ENCODE results near the gene PEMT.

The PEMT gene

DNA sequence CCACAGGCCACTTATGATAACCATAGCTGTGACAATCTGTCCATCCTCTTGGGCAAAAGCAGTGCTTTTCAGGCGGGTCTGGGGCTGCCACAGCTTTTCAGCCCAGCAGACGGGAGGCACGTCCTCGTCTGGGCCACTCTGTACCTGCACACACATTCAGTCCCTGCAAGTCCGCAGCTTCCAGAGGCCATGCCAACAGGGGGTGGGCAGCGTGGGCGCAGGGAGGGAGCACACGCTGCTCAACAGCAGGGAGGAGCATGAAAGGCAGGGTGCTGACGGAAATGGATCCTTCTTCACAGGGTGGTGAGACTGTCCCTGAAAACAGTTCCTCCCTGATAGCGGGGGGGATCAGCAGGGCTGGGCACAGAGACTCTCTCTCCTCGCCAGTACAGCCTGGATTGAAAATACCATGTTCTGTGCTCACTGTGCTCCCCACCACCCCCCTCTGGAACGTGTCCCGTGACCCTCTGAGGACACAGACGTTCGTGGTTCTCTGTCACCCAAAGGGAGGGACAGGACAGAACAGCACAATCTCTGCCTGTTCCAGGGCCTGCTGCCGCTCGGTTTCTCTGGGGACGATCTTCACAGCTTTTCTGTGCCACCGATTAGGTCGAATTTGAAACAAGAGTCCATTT lies 41.7 kb downstream of the PEMT start:
- no peak for DNase-seq

GRCh38 chr17:17548044-17548443 lies 43.5 kb downstream of the PEMT start:
- DNase-seq: no peak

GRCh38 chr17:17547210-17547764 lies 44.2 kb downstream of the PEMT start:
- DNase-seq: no peak

GRCh38 chr17:17546399-17547185 lies 44.9 kb downstream of the PEMT start:
- DNase-seq: no peak

DNA sequence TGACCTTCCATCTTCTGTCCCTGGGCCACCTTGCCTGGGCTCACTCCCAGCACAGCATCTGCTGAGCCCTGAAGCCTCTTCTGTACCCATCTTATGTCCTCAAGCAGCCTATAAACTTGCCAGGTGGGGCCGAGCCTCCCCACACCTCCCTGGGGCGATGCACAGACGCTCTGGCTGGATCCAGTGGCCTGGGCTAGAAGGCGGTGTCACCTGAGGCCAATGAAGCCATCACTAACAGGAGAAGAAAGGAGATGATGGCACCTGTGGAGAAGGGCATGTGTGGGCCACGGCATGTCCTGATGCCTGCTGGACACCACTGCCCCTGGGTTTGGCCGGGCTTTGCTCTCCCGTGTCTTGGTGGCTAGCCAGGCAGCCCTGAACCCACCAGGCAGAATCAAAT lies 45.5 kb downstream of the PEMT start:
- no peak for DNase-seq

- DNase-seq: no peak
These were observed 46.3 kb downstream of the PEMT start for GRCh38 chr17:17545031-17545820.

- DNase-seq: no peak
These were observed 48.4 kb downstream of the PEMT start for GRCh38 chr17:17542906-17543635.

DNA sequence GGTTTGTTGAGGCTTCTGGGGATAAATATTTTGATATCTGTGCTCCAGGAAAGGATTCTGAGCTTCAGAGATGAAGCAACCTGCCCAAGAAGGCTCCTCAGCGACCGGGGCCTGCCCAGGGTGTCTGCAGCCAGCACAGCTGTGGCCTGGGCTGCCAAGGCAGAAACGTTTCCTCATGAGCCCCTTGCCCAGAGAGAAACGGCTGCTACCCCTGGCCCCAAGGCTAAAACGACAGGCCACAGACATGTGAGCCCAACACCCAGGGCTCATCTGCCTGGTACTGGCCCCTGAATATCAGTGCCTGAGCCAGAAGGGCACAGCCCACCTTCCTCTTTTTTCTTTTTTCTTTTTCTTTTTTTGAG lies 49.9 kb downstream of the PEMT start:
- DNase-seq: no peak

GRCh38 chr17:17540935-17541639 lies 50.4 kb downstream of the PEMT start:
- DNase-seq: peak; percentile 4

GRCh38 chr17:17540278-17540906 lies 51.1 kb downstream of the PEMT start:
- DNase-seq: no peak

DNA sequence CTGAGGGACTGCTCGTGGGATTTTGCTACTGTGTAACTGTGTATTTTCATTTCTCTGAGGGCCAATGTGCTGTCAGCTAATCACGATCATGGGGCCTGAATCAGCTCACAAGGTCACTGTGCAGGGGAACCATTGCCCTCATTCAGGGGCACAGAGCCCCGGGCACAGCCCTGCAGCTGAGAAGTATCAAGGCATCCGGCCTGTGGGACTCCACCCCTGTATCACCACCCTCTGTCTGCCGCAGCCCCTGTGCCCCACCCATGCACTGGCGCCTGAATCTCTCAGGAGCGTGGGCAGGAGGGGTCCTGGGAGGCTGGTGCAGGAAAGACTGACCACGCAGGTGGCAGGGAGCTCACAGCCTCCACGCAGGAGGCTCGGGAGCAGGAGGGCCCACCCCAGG lies 51.9 kb downstream of the PEMT start:
- no peak for DNase-seq

DNA sequence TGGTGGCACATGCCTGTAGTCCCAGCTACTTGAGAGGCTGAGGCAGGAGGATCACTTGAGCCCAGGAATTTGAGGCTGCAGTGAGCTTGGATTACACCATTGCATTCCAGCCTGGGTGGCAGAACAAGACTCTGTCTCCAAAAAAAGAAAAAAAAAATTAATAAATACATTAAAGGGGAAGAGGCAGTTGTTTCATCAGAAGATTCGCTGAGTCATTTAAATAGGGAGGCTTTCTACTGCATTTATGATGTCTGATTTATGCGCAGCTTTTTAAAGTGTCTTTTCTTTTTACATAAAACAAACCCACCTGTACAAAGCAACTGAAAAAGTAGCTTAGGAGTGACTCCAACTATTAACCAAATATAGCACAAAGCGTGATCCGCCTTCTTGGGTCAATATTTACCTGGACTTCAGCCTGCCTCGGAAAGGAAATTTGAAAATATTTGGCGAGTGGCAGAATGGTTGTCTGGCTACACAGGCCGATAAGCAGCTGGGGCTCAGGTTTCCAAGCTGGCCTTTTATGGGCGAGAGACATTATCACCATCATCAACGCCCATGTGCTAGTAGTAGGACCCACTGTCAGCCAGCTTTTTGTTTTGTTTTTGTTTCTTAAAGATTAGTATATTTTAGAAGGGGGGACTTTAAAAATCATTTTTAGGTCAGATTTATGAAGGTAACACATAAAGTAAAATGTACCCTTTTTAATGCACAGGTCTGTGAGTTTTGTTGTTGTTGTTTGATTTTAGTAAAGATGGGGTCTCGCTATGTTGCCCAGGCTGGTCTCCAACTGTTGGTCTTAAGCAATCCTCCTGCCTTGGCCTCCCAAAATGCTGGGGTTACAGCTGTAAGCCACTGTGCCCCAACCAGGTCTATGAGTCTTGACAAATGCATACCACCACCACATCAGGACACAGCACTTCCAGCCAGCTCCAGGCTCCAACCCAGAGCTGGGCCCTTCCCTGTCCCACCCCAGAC lies 52.8 kb downstream of the PEMT start:
- no peak for DNase-seq

DNA sequence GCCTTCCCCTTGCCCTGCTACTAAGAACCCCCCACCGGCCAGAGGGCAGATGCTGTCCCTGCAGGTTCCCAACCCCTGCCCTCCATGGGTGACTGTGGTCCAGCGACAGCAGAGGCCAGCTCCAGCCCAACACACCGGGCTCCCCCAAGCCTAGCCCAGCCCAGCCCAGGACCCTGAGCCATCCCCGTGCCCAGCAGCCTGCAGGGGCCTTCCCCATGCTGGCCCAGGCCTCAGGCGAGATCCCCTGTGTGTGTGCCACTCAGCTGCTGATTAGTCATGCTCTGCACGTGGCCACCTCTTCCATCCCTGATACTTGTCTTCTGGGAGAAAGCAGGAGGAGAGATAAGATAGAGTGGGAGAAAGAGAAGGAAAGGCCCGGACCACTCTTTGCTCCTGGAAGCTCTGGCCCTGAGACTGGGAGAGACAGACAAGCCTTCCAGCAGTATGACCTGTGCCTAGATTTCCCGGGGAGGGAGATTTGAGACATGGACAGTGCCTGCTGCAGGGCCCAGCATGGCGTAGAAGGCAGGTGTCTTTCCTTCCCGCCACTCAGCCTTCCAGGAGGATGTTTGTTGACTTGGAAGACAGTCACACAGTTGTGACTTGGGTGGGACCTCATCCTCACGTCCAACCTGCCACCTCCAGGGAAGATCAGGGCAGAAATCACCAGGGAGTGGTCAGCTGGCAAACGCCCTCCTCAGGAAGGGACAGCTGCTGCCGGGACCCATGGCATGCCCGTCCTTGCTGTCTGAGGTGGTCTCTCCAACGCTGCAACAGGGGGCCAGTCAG lies 54.0 kb downstream of the PEMT start:
- no peak for DNase-seq

- no peak for DNase-seq
These were observed 54.8 kb downstream of the PEMT start for GRCh38 chr17:17536702-17537101.

DNA sequence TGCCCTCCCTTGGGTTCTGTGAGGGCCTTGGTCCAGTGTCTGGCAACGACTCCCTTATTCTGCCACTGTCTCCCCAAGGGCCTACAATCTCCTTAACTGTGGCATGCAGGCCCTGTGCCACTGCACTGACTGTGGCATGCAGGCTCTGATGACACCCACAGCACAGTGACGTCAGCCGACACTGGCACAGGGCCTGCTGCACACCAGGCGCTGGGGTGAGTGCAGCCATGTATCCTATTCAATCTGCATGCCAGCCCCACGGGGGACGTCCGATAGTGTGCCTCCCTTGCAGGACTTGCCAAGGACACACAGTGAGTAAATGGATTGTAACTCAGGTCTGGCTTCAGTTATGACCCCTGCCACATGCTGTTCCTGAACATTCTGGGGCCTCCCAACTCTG lies 55.6 kb downstream of the PEMT start:
- DNase-seq: no peak

DNA sequence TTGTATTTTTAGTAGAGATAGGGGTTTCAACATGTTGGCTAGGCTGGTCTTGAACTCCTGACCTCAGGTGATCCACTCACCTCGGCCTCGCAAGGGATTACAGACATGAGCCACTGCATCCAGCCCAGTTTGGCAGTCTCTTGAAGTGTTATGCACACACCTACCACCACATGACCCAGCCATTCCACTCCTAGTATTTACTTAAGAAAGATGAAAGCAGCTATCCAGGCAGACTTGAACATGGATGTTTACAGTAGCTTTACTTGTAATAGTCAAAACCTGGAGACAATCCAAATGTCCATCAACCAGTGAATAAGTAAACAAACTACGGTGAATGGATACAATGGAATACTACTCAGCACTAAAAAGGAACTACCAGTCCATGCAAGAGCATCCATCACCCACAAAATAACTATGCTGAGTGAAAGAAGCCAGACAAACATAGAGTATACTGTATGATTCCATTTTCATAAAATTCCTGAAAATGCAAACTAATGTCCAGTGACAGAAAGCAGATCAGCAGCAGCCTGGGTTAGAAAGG lies 57.5 kb downstream of the PEMT start:
- DNase-seq: no peak

DNA sequence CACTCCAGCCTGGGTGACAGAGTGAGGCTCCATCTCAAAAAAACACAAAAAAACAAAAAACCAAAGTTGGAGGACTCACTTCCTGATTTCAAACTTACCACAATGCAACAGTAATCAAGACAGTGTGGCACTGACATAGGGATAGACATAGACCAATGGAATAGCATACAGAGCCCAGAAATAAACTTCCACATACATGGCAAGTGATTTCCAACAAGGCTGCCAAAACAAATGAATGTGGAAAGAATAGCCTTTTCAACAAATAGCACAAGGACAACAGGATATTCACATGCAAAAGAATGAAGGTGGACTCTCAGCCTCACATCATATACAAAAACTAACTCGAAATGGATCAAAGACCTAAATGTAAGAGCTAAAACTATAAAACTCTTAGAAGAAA lies 58.5 kb downstream of the PEMT start:
- no peak for DNase-seq

GRCh38 chr17:17531156-17531555 lies 60.4 kb downstream of the PEMT start:
- DNase-seq: no peak
